Transverse colon (tissue), 4 donors: ENCODE results near the gene TAOK2. TPM values are rescaled to one million over a fixed set of nuclear protein-coding genes. Genes with fewer than 3 reads are reported as not detected.
A peak's percentile ranks its signal among the peaks of the same experiment; 100 is the strongest.

Experiments
- DNase-seq: peaks from one replicate; pipeline ENCODE4 v3.0.0-alpha.2; 2019
- H3K27ac ChIP-seq, 4 donors: fragments of 200-600 bp; sonication (generic); 2 replicates each; pipeline ENCODE4 v1.5.1; 2016 to 2018; ENCODE audit warnings: inconsistent platforms in 4 of 4
- H3K27me3 ChIP-seq: fragments of 200-600 bp; sonication (generic); 2 replicates; pipeline ENCODE4 v1.5.1; 2017; ENCODE audit warnings: inconsistent platforms
- H3K36me3 ChIP-seq, 4 donors: fragments of 200-600 bp; sonication (generic); 2 replicates each; pipeline ENCODE4 v1.5.1; 2017 to 2019; ENCODE audit warnings: inconsistent platforms in 4 of 4
- H3K4me1 ChIP-seq, 4 donors: fragments of 200-600 bp; sonication (generic); 2 replicates each; pipeline ENCODE4 v1.5.1; 2017 to 2020; ENCODE audit warnings: inconsistent platforms in 4 of 4
- H3K4me3 ChIP-seq, 4 donors: fragments of 200-600 bp; sonication (generic); 1 replicate in 1 of 4; 2 replicates in 3 of 4; pipeline versions ENCODE4 v1.5.1 to v1.6.1; 2017 to 2019; ENCODE audit warnings: inconsistent platforms in 4 of 4
- H3K9me3 ChIP-seq, 2 donors: fragments of 200-600 bp; sonication (generic); 2 replicates each; pipeline ENCODE4 v1.5.1; 2017 to 2019; ENCODE audit warnings: inconsistent platforms in 2 of 2
- CTCF ChIP-seq, 5 experiments: fragments of 200-600 bp in 3 of 5; fragments of 450-650 bp in 2 of 5; sonication (generic) in 3 of 5; IDR thresholded peaks; 1 replicate in 2 of 5; 2 replicates in 3 of 5; pipeline ENCODE4 v1.5.1; 2016 to 2017; ENCODE audit warnings: antibody characterized with exemption in 5 of 5, inconsistent platforms in 3 of 5, mild to moderate bottlenecking in 2 of 5, moderate library complexity in 1 of 5
- EP300 ChIP-seq: sonication (generic); formaldehyde crosslinking; IDR thresholded peaks from one replicate; pipeline ENCODE4 v1.6.1; 2017; ENCODE audit warnings: antibody characterized with exemption, low read depth
- POLR2A ChIP-seq: fragments of 450-650 bp; IDR thresholded peaks from one replicate; pipeline ENCODE4 v1.6.1; 2016; ENCODE audit warnings: antibody characterized with exemption, mild to moderate bottlenecking, moderate library complexity
- POLR2AphosphoS5 ChIP-seq, 3 donors: sonication (generic); formaldehyde crosslinking; IDR thresholded peaks; one replicate each; pipeline ENCODE4 v1.6.1; 2016; ENCODE audit warnings: antibody characterized with exemption in 3 of 3
- WGBS, 2 donors: methylation state at CpG; one replicate each; pipeline ENCODE4 v1.1.5; 2018; ENCODE audit warnings: low coverage in 1 of 2; 5-methylcytosine and 5-hydroxymethylcytosine counted together
- in situ Hi-C, 4 donors: fragments of 200-750 bp; cut with MboI; loops; one replicate each; pipeline versions ENCODE4 v1.15.0 to v1.15.1; 2017; ENCODE audit warnings: low sequenced_read_pairs in 3 of 4, low pct_ligation_motif_present in 1 of 4, low pct_unique_long_range_greater_than_20kb in 1 of 4
- intact Hi-C: fragments of 100-400 bp; cut with DNase I; formaldehyde crosslinking; loops from one replicate; pipeline ENCODE4 v1.15.1; 2023; ENCODE audit warnings: low total_unique reads
- total RNA-seq, 4 donors: library from RNA; depleted of rRNA; stranded (reverse); fragments of >200 nt; gene quantifications; one replicate each; pipeline ENCODE4 v1.1.0, GENCODE V29; 2016

The TAOK2 gene
- total RNA-seq, 4 donors from 2014 or later = 54.6 to 103 (median 68.1) TPM

GRCh38 chr16:29975811-29976511 lies 2.3 kb downstream of the TAOK2 start:
- Histone ChIP-seq H3K9me3 (no peaks in the 10 kb centered on the region), H3K4me3 (peak overlapping the region in 2 of 4 donors; percentile 81 to 99), H3K27ac (peak overlapping the region; percentile 23 to 95 (median 94)), H3K36me3 (peaks cover 0 to 25% (median 7%) of the 10 kb centered on the region in 4 donors), H3K27me3 (no peaks in the 10 kb centered on the region), H3K4me1 (peaks cover 21 to 32% (median 25%) of the 10 kb centered on the region in 4 donors)
- TF ChIP-seq EP300 (no peak), POLR2AphosphoS5 (IDR thresholded peaks at IDR 0.05) (no peak), CTCF (IDR thresholded peaks at IDR 0.05) (no peak), POLR2A (no peak)
- DNase-seq = no peak
- 20 to 25% methylated on average over 3 to 6 of the region's 6 CpGs for WGBS, 2 donors
- in situ Hi-C loops = no loop called here
- intact Hi-C loops = no loop called here

GRCh38 chr16:29977063-29977825 lies 3.6 kb downstream of the TAOK2 start:
- Histone ChIP-seq H3K27ac (peak overlapping the region in 1 of 4 donors; percentile 27), H3K4me1 (peaks cover 21 to 32% (median 25%) of the 10 kb centered on the region in 4 donors), H3K27me3 (no peaks in the 10 kb centered on the region), H3K4me3 (no peak overlapping the region), H3K9me3 (no peaks in the 10 kb centered on the region), H3K36me3 (peaks cover 0 to 34% (median 13%) of the 10 kb centered on the region in 4 donors)
- in situ Hi-C loops = no loop called here
- TF ChIP-seq EP300 = no peak
- no peak for TF ChIP-seq POLR2A
- TF ChIP-seq CTCF (IDR thresholded peaks at IDR 0.05) = no peak
- no peak for TF ChIP-seq POLR2AphosphoS5 (IDR thresholded peaks at IDR 0.05)
- WGBS, 2 donors = 86 to 90% methylated on average over 2 to 8 of the region's 9 CpGs
- intact Hi-C loops = no loop called here
- no peak for DNase-seq

- Histone ChIP-seq H3K27ac (no peak overlapping the region), H3K36me3 (peaks cover 0 to 43% (median 14%) of the 10 kb centered on the region in 4 donors), H3K9me3 (no peaks in the 10 kb centered on the region), H3K27me3 (no peaks in the 10 kb centered on the region), H3K4me1 (peaks cover 21 to 31% (median 25%) of the 10 kb centered on the region in 4 donors), H3K4me3 (no peak overlapping the region)
- intact Hi-C loops = no loop called here
- TF ChIP-seq EP300 (no peak), POLR2AphosphoS5 (IDR thresholded peaks at IDR 0.05) (no peak), CTCF (IDR thresholded peaks at IDR 0.05) (no peak), POLR2A (no peak)
- in situ Hi-C loops = no loop called here
- WGBS, 2 donors = 98% methylated on average over 9 of the region's 9 CpGs; no CpG with 5 or more reads in 1 of the 2 donors
- no peak for DNase-seq
These were observed 4.4 kb downstream of the TAOK2 start for GRCh38 chr16:29978081-29978480.

- intact Hi-C loops (no loop called here), in situ Hi-C loops (no loop called here)
- no peak overlapping the region for H3K27ac ChIP-seq
- no peaks in the 10 kb centered on the region for H3K9me3 ChIP-seq
- no peak overlapping the region for H3K4me3 ChIP-seq
- peaks cover 21 to 29% (median 25%) of the 10 kb centered on the region in 4 donors for H3K4me1 ChIP-seq
- H3K36me3 ChIP-seq = peaks cover 0 to 49% (median 17%) of the 10 kb centered on the region in 4 donors
- TF ChIP-seq POLR2A = no peak
- TF ChIP-seq CTCF (IDR thresholded peaks at IDR 0.05) = no peak
- no peak for TF ChIP-seq POLR2AphosphoS5 (IDR thresholded peaks at IDR 0.05)
- TF ChIP-seq EP300 = no peak
- no peaks in the 10 kb centered on the region for H3K27me3 ChIP-seq
- no peak for DNase-seq
- 80 to 89% methylated on average over 1 to 9 of the region's 9 CpGs for whole genome bisulfite sequencing, 2 donors
These were observed 5.0 kb downstream of the TAOK2 start for GRCh38 chr16:29978564-29979270.
